Neural cell (in vitro differentiated cells): ENCODE results near the gene CDC25A. TPM values are rescaled to one million over a fixed set of nuclear protein-coding genes. Genes with fewer than 3 reads are reported as not detected.

Experiments used
- H2AFZ ChIP-seq: fragments of 200-600, 300-800 bp; sonication (generic), shearing (Covaris generic); 2 replicates; pipeline ENCODE4 v1.6.0; 2014; ENCODE audit warnings: low read depth, mild to moderate bottlenecking, antibody characterized with exemption, low read length, moderate library complexity
- H3F3A ChIP-seq: fragments of 200-600 bp; shearing (Covaris generic); 2 replicates; pipeline ENCODE4 v1.6.1; 2016; ENCODE audit warnings: mild to moderate bottlenecking, moderate library complexity, mixed read lengths, antibody characterized with exemption, low read length; ENCODE audit not compliant: insufficient read depth, poor library complexity, severe bottlenecking
- H3K27ac ChIP-seq: fragments of 200-600, 300-800 bp; sonication (generic), shearing (Covaris generic); 2 replicates; pipeline ENCODE4 v1.5.1; 2014; ENCODE audit warnings: mild to moderate bottlenecking, low read length, moderate library complexity
- H3K27me3 ChIP-seq: fragments of 300-800, 200-600 bp; sonication (generic), shearing (Covaris generic); 2 replicates; pipeline ENCODE4 v1.6.0; 2014; ENCODE audit warnings: mild to moderate bottlenecking, low read depth, low read length, moderate library complexity; ENCODE audit not compliant: insufficient read depth
- H3K36me3 ChIP-seq: fragments of 300-800, 200-600 bp; sonication (generic), shearing (Covaris generic); 2 replicates; pipeline ENCODE4 v1.5.1; 2014; ENCODE audit warnings: mild to moderate bottlenecking, antibody characterized with exemption, low read length, moderate library complexity; ENCODE audit not compliant: insufficient read depth
- H3K4me2 ChIP-seq: fragments of 300-800, 200-600 bp; sonication (generic), shearing (Covaris generic); 2 replicates; pipeline ENCODE4 v1.6.0; 2014; ENCODE audit warnings: mild to moderate bottlenecking, low read length
- H3K4me3 ChIP-seq: fragments of 300-800, 200-600 bp; sonication (generic), shearing (Covaris generic); 2 replicates; pipeline ENCODE4 v1.5.1; 2014; ENCODE audit warnings: mild to moderate bottlenecking, low read length, moderate library complexity
- H3K79me2 ChIP-seq: fragments of 200-600 bp; shearing (Covaris generic); replicated peaks from 2 replicates; pipeline ENCODE4 v1.6.0; 2014; ENCODE audit warnings: mild to moderate bottlenecking, low read length, moderate library complexity; ENCODE audit not compliant: insufficient read depth
- H3K9ac ChIP-seq: fragments of 300-800, 200-600 bp; sonication (generic), shearing (Covaris generic); 2 replicates; pipeline ENCODE4 v1.6.1; 2016; ENCODE audit warnings: mild to moderate bottlenecking, low read length, mixed read lengths
- H3K9me2 ChIP-seq: fragments of 200-600 bp; shearing (Covaris generic); 2 replicates; pipeline ENCODE4 v1.6.1; 2016; ENCODE audit warnings: mild to moderate bottlenecking, low read length, mixed read lengths; ENCODE audit not compliant: insufficient read depth
- H3K9me3 ChIP-seq: fragments of 200-600, 300-800 bp; sonication (generic), shearing (Covaris generic); 2 replicates; pipeline ENCODE4 v1.6.1; 2016; ENCODE audit warnings: mild to moderate bottlenecking, mixed run types, low read length, moderate library complexity, mixed read lengths
- H4K20me1 ChIP-seq: fragments of 200-600 bp; shearing (Covaris generic); 2 replicates; pipeline ENCODE4 v1.6.1; 2016; ENCODE audit warnings: mild to moderate bottlenecking, mixed run types; ENCODE audit not compliant: insufficient read depth
- CTCF ChIP-seq: fragments of 450-650 bp; IDR thresholded peaks from 2 replicates; pipeline ENCODE4 v1.5.1; 2014; ENCODE audit warnings: antibody characterized with exemption, mild to moderate bottlenecking, moderate library complexity; ENCODE audit not compliant: poor library complexity, severe bottlenecking
- EP300 ChIP-seq: fragments of 450-650 bp; conservative IDR thresholded peaks from 2 replicates; pipeline ENCODE4 v1.6.1; 2014; ENCODE audit warnings: antibody characterized with exemption, mild to moderate bottlenecking, moderate library complexity; ENCODE audit not compliant: poor library complexity, severe bottlenecking
- EZH2 ChIP-seq: fragments of 200-600, 300-800 bp; shearing (Covaris generic), sonication (generic); IDR thresholded peaks from 2 replicates; pipeline ENCODE4 v1.6.1; 2014; ENCODE audit warnings: antibody characterized with exemption, low read length, borderline replicate concordance, mild to moderate bottlenecking; ENCODE audit not compliant: insufficient read depth, poor library complexity, severe bottlenecking
- MXI1 ChIP-seq: fragments of 450-650 bp; conservative IDR thresholded peaks from 2 replicates; pipeline ENCODE4 v1.6.1; 2014; ENCODE audit warnings: antibody characterized with exemption, mild to moderate bottlenecking; ENCODE audit not compliant: poor library complexity, severe bottlenecking
- POLR2AphosphoS5 ChIP-seq: IDR thresholded peaks from 2 replicates; pipeline ENCODE4 v1.6.1; 2012
- RAD21 ChIP-seq: fragments of 450-650 bp; conservative IDR thresholded peaks from 2 replicates; pipeline ENCODE4 v1.6.1; 2014; ENCODE audit warnings: antibody characterized with exemption, mild to moderate bottlenecking, moderate library complexity
- REST ChIP-seq: IDR thresholded peaks from 2 replicates; pipeline ENCODE4 v1.6.1; 2012; ENCODE audit warnings: borderline replicate concordance
- SMC3 ChIP-seq: fragments of 450-650 bp; conservative IDR thresholded peaks from 2 replicates; pipeline ENCODE4 v1.6.1; 2014; ENCODE audit warnings: antibody characterized with exemption, mild to moderate bottlenecking, moderate library complexity; ENCODE audit not compliant: poor library complexity
- TAF1 ChIP-seq: IDR thresholded peaks from 2 replicates; pipeline ENCODE4 v1.6.1; 2012; ENCODE audit warnings: low read depth
- polyA plus RNA-seq: library from polyadenylated mRNA; depleted of rRNA; stranded (reverse); fragments of >200 nt; gene quantifications from 2 replicates; pipeline ENCODE4 v1.2.3, GENCODE V29; 2014

The CDC25A gene
- polyA plus RNA-seq, 1 donor from 2014 or later, result 12.3 TPM

DNA sequence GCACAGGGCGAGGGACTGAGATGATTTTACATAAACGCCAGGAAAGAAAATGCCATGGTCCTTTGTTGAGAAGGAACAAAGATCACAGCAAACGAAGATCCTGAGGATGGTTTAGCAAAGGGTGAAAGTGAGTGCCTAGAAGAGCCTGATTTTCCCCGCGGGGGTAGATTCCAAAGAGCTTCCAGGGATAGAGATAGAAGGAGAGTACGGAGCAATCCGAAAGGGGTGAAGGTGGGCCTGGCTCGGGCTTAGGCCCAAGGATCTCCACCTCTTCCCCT is 977 bp downstream of the CDC25A start:
- TF ChIP-seq POLR2AphosphoS5, result no peak
- no peak for TF ChIP-seq REST
- no peak for TF ChIP-seq TAF1
- no peak for TF ChIP-seq RAD21
- no peak for TF ChIP-seq MXI1
- no peak for TF ChIP-seq EZH2
- TF ChIP-seq EP300, result no peak
- TF ChIP-seq CTCF, result no peak
- TF ChIP-seq SMC3, result no peak
- no peaks in the 10 kb centered on the region for H3F3A ChIP-seq
- no peak overlapping the region for H2AFZ ChIP-seq
- no peaks in the 10 kb centered on the region for H3K9me2 ChIP-seq
- peak overlapping the region; percentile 74 for H3K4me2 ChIP-seq
- H3K9me3 ChIP-seq, result no peaks in the 10 kb centered on the region
- no peaks in the 10 kb centered on the region for H3K36me3 ChIP-seq
- H3K27me3 ChIP-seq, result no peaks in the 10 kb centered on the region
- peaks cover 10% of the 10 kb centered on the region for H3K79me2 ChIP-seq
- H3K27ac ChIP-seq, result peak overlapping the region; percentile 44
- peak overlapping the region; percentile 95 for H3K4me3 ChIP-seq
- H3K9ac ChIP-seq, result peak overlapping the region; percentile 67
- H4K20me1 ChIP-seq, result no peaks in the 10 kb centered on the region

GRCh38 chr3:48186631-48187300 is 1.5 kb downstream of the CDC25A start:
- Histone ChIP-seq H3K36me3 (no peaks in the 10 kb centered on the region), H3K9ac (peak overlapping the region; percentile 67), H3K27me3 (no peaks in the 10 kb centered on the region), H3F3A (no peaks in the 10 kb centered on the region), H3K9me2 (no peaks in the 10 kb centered on the region), H3K27ac (peak overlapping the region; percentile 44), H2AFZ (no peak overlapping the region), H4K20me1 (no peaks in the 10 kb centered on the region), H3K4me2 (peak overlapping the region; percentile 74), H3K4me3 (peak overlapping the region; percentile 95), H3K79me2 (peaks cover 10% of the 10 kb centered on the region), H3K9me3 (no peaks in the 10 kb centered on the region)
- TF ChIP-seq TAF1 (no peak), EP300 (no peak), MXI1 (no peak), REST (no peak), EZH2 (no peak), RAD21 (no peak), POLR2AphosphoS5 (no peak)
